SK-N-SH (cell line): Measurements from ENCODE around the gene CEP295NL. TPM values are rescaled to one million over a fixed set of nuclear protein-coding genes. Genes with fewer than 3 reads are reported as not detected.
A peak's percentile ranks its signal among the peaks of the same experiment; 100 is the strongest.

Experiments used
- CTCF ChIA-PET: fragments of 300-600, 350-600 bp; formaldehyde crosslinking; extraction: SDS; loops from one replicate; lab custom pipeline; 2021; lab: Yijun Ruan, JAX
- POLR2A ChIA-PET: fragments of 350-600 bp; sonication (Branson Sonifier 250); formaldehyde crosslinking; extraction: SDS; loops from one replicate; lab custom pipeline; 2020; ENCODE audit warnings: antibody characterized with exemption, inconsistent platforms; lab: Yijun Ruan, JAX
- DNase-seq: peaks from one replicate; pipeline ENCODE4 v3.0.0; 2012
- H2AFZ ChIP-seq: fragments of 200-600 bp; sonication (generic); 2 replicates; pipeline ENCODE4 v1.8.1; 2016; ENCODE audit warnings: antibody characterized with exemption, mild to moderate bottlenecking, low read depth
- H3F3A ChIP-seq: fragments of 200-600 bp; sonication (generic); replicated peaks from 2 replicates; pipeline ENCODE3; 2016; ENCODE audit warnings: antibody characterized with exemption, mild to moderate bottlenecking; ENCODE audit not compliant: insufficient read depth
- H3K27ac ChIP-seq, 2 experiments: fragments of 200-500 bp in 1 of 2; fragments of 200-600 bp in 1 of 2; sonication (Bioruptor generic) in 1 of 2; sonication (generic), shearing (Covaris generic) in 1 of 2; 2 replicates each; pipeline versions ENCODE4 v1.5.1 to v1.6.1; 2014 to 2016; ENCODE audit warnings: low read depth in 2 of 2, inconsistent platforms in 1 of 2, low read length in 1 of 2, mild to moderate bottlenecking in 1 of 2, mixed read lengths in 1 of 2
- H3K27me3 ChIP-seq: fragments of 200-600 bp; sonication (generic), shearing (Covaris generic); 2 replicates; pipeline ENCODE4 v1.6.1; 2016; ENCODE audit warnings: mixed run types; ENCODE audit not compliant: insufficient read depth
- H3K36me3 ChIP-seq, 2 experiments: fragments of 200-500 bp in 1 of 2; fragments of 200-600 bp in 1 of 2; sonication (Bioruptor generic) in 1 of 2; sonication (generic) in 1 of 2; replicated peaks in 1 of 2; 2 replicates each; pipeline versions ENCODE3 to v1.5.1; 2014 to 2016; ENCODE audit warnings: low read length in 1 of 2, mild to moderate bottlenecking in 1 of 2; ENCODE audit not compliant: insufficient read depth in 2 of 2, control insufficient read depth in 1 of 2
- H3K4me1 ChIP-seq, 2 experiments: fragments of 200-500 bp in 1 of 2; fragments of 200-600 bp in 1 of 2; sonication (Bioruptor generic) in 1 of 2; sonication (generic), shearing (Covaris generic) in 1 of 2; 2 replicates each; pipeline versions ENCODE4 v1.5.1 to v1.6.1; 2014 to 2016; ENCODE audit warnings: low read depth in 1 of 2, low read length in 1 of 2, mixed run types in 1 of 2; ENCODE audit not compliant: insufficient read depth in 2 of 2, control insufficient read depth in 1 of 2
- H3K4me2 ChIP-seq: fragments of 200-600 bp; sonication (generic), shearing (Covaris generic); 2 replicates; pipeline ENCODE4 v1.6.1; 2017; ENCODE audit warnings: mixed run types
- H3K4me3 ChIP-seq, 2 experiments: fragments of 200-500 bp in 1 of 2; fragments of 200-600 bp in 1 of 2; sonication (Bioruptor generic) in 1 of 2; sonication (generic), shearing (Covaris generic) in 1 of 2; 2 replicates each; pipeline versions ENCODE4 v1.5.1 to v1.8.1; 2014 to 2016; ENCODE audit warnings: low read depth in 2 of 2, inconsistent platforms in 1 of 2, low read length in 1 of 2, mild to moderate bottlenecking in 1 of 2, mixed read lengths in 1 of 2, moderate library complexity in 1 of 2
- H3K79me2 ChIP-seq: fragments of 200-600 bp; sonication (generic); 2 replicates; pipeline ENCODE4 v1.8.1; 2017; ENCODE audit warnings: mild to moderate bottlenecking; ENCODE audit not compliant: insufficient read depth
- H3K9ac ChIP-seq: fragments of 200-600 bp; sonication (generic); 2 replicates; pipeline ENCODE4 v1.6.1; 2017; ENCODE audit warnings: mixed run types
- H3K9me2 ChIP-seq: fragments of 200-600 bp; sonication (generic); 2 replicates; pipeline ENCODE4 v1.6.1; 2017; ENCODE audit warnings: mixed run types
- H3K9me3 ChIP-seq: fragments of 200-600 bp; sonication (generic); 2 replicates; pipeline ENCODE4 v1.6.1; 2017; ENCODE audit warnings: mixed run types, mild to moderate bottlenecking, moderate library complexity
- H4K20me1 ChIP-seq: fragments of 200-600 bp; sonication (generic); 2 replicates; pipeline ENCODE4 v1.6.1; 2017; ENCODE audit warnings: mild to moderate bottlenecking, mixed run types; ENCODE audit not compliant: insufficient read depth
- ELF1 ChIP-seq: IDR thresholded peaks from 2 replicates; pipeline ENCODE4 v1.4.0; 2012
- FOSL2 ChIP-seq: IDR thresholded peaks from 2 replicates; pipeline ENCODE4 v1.4.0; 2012; ENCODE audit warnings: low read depth, mild to moderate bottlenecking, moderate library complexity, borderline replicate concordance
- GABPA ChIP-seq: IDR thresholded peaks from 2 replicates; pipeline ENCODE4 v1.4.0; 2012; ENCODE audit warnings: low read depth, mild to moderate bottlenecking
- MEF2A ChIP-seq: IDR thresholded peaks from 2 replicates; pipeline ENCODE4 v1.4.0; 2012; ENCODE audit warnings: low read depth, borderline replicate concordance
- RCOR1 ChIP-seq: fragments of 150-350 bp; IDR thresholded peaks from 2 replicates; pipeline ENCODE4 v1.6.1; 2017; ENCODE audit warnings: antibody characterized with exemption, low read length
- SIN3A ChIP-seq: IDR thresholded peaks from 2 replicates; pipeline ENCODE4 v1.6.1; 2012; ENCODE audit warnings: low read depth, mild to moderate bottlenecking, low read length, moderate library complexity, borderline replicate concordance
- SMC3 ChIP-seq: IDR thresholded peaks from 2 replicates; pipeline ENCODE4 v1.6.1; 2012; ENCODE audit warnings: low read depth, low read length, improper control_type of control experiment
- WGBS: methylation state at CpG from one replicate; pipeline ENCODE4 v1.1.6; 2017; ENCODE audit warnings: low lambda C conversion rate; 5-methylcytosine and 5-hydroxymethylcytosine counted together
- polyA plus RNA-seq, 3 experiments: library from polyadenylated mRNA; depleted of rRNA; stranded (reverse); fragments of >200 nt; gene quantifications; 2 replicates each; pipeline ENCODE4 v1.2.3, GENCODE V29; 2012
- TF ChIP-seq, protein P1 (sequence below): IDR thresholded peaks from 2 replicates; pipeline ENCODE4; 2012

The CEP295NL gene
- polyA plus RNA-seq, 1 of the 3 experiments (the other 2 are of a cell fraction), result 0.35 TPM

GRCh38 chr17:78917451-78918275, 14.7 kb upstream of the CEP295NL start:
- TF ChIP-seq MEF2A (no peak), SMC3 (no peak), FOSL2 (no peak)
- H4K20me1 ChIP-seq, result peaks cover 97% of the 10 kb centered on the region
- H3K79me2 ChIP-seq, result peaks cover 100% of the 10 kb centered on the region
- CTCF ChIA-PET, result interaction anchor here (1.0 to 1.5 kb wide), 6 partner anchors 15 to 125 kb away, joined by 3 to 8 read pairs (median 3); partner anchors contain the start of gene CEP295NL
- H3K9ac ChIP-seq, result no peak overlapping the region
- no peak overlapping the region for H3K4me3 ChIP-seq
- H3K9me3 ChIP-seq, result no peaks in the 10 kb centered on the region
- H2AFZ ChIP-seq, result no peak overlapping the region
- H3K9me2 ChIP-seq, result no peaks in the 10 kb centered on the region
- H3K4me2 ChIP-seq, result no peak overlapping the region
- H3K36me3 ChIP-seq, result peaks cover 10 to 12% of the 10 kb centered on the region in 2 experiments
- WGBS, result 89% methylated on average over 21 of the region's 21 CpGs
- no peaks in the 10 kb centered on the region for H3K27me3 ChIP-seq
- no peak for DNase-seq
- peak overlapping the region in 1 of 2 experiments; percentile 81; a peak in 2 of 4 replicates for H3K27ac ChIP-seq
- POLR2A ChIA-PET, result interaction anchor here (0.9 to 1.2 kb wide), 2 partner anchors 18 to 20 kb away, joined by 3 read pairs; no protein-coding TSS in a partner anchor
- peaks cover 14 to 67% of the 10 kb centered on the region in 2 experiments for H3K4me1 ChIP-seq
- H3F3A ChIP-seq, result peaks cover 19% of the 10 kb centered on the region

DNA sequence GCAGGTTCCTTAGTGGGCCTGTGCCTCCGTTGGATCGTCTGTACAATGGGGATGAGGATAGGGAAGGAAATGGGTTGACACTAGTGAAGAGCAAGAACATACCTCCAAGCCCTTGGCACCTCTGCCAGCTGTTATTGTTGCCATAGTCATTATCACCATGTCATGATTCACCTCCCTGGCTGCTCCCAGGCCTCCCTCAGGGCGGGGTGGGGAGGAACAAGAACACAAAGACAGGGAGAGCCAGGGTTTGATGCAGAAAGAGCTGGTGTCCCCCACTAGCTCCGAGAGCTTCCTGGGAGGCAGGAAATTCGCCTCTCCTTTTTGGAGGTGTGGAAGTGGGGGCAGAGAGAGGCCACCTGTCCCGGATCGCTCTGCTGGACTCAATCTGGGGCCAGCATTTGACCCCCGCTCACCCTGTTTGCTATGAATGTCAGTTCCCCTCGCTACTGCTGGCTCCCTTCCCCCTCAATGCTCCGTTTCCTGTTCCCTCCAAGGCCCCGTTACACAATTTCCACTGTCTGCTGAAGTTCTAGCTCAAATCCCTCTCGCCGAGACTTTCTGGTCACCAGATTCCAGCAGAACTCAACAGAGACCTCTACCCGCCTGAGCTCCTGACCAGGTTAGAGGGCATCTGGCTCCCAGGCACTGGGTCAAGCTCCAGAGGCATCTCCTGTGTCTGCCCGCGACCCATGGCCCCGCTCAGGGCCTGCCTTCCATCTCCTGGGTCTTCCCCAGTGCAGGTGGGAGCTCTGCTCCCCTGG, 13.1 kb upstream of the CEP295NL start:
- H3K27me3 ChIP-seq, result no peaks in the 10 kb centered on the region
- H2AFZ ChIP-seq, result no peak overlapping the region
- H3K4me2 ChIP-seq, result peak overlapping the region; percentile 35; the same call in 1 of the 2 replicates
- no peaks in the 10 kb centered on the region for H3K9me2 ChIP-seq
- H3K79me2 ChIP-seq, result peaks cover 100% of the 10 kb centered on the region
- peaks cover 97% of the 10 kb centered on the region for H4K20me1 ChIP-seq
- 95% methylated on average over 17 of the region's 17 CpGs for WGBS
- TF ChIP-seq, protein P1, sequence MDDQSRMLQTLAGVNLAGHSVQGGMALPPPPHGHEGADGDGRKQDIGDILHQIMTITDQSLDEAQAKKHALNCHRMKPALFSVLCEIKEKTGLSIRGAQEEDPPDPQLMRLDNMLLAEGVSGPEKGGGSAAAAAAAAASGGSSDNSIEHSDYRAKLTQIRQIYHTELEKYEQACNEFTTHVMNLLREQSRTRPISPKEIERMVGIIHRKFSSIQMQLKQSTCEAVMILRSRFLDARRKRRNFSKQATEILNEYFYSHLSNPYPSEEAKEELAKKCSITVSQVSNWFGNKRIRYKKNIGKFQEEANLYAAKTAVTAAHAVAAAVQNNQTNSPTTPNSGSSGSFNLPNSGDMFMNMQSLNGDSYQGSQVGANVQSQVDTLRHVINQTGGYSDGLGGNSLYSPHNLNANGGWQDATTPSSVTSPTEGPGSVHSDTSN, result no peak
- TF ChIP-seq GABPA (no peak), SIN3A (no peak), ELF1 (no peak), SMC3 (no peak), RCOR1 (no peak)
- TF ChIP-seq, all 33 proteins: peak for 0
- POLR2A ChIA-PET, result interaction anchor here (0.8 to 1.4 kb wide), 4 partner anchors 11 to 59 kb away, joined by 3 read pairs; no protein-coding TSS in a partner anchor
- CTCF ChIA-PET, result interaction anchor here (0.8 to 3.5 kb wide), 10 partner anchors 13 to 62 kb away, joined by 3 to 17 read pairs (median 4); partner anchors contain the start of gene CEP295NL
- Histone ChIP-seq H3K36me3 (peaks cover 3 to 4% of the 10 kb centered on the region in 2 experiments), H3K27ac (peak overlapping the region; percentile 8 to 84; a peak in 3 of 4 replicates), H3K9ac (0 out of 2 replicates have a peak overlapping the region, but pooled peaks have one; percentile 11), H3K4me3 (no peak overlapping the region), H3K4me1 (peaks cover 10 to 60% of the 10 kb centered on the region in 2 experiments; a peak in 3 of 4 replicates), H3F3A (peaks cover 15% of the 10 kb centered on the region), H3K9me3 (no peaks in the 10 kb centered on the region)
- DNase-seq, result no peak
